HepG2 (cell line): ENCODE data around the gene TRERF1.

Experiments
- FOXM1 ChIP-seq: sonication (generic); formaldehyde crosslinking; IDR thresholded peaks from 2 replicates; pipeline ENCODE4 v1.5.0; 2020; ENCODE audit warnings: missing genetic modification reagents
- GABPB1 ChIP-seq: IDR thresholded peaks from 2 replicates; pipeline ENCODE4 v1.6.1; 2016; ENCODE audit warnings: mild to moderate bottlenecking, missing genetic modification reagents, moderate library complexity, missing compliant biosample characterization
- NR2F6 ChIP-seq, 2 experiments: IDR thresholded peaks; 2 replicates each; pipeline ENCODE4 v1.6.1; 2016; ENCODE audit warnings: antibody characterized with exemption in 1 of 2, mild to moderate bottlenecking in 1 of 2
- SPEN ChIP-seq: sonication (generic); formaldehyde crosslinking; IDR thresholded peaks from 2 replicates; pipeline ENCODE4 v1.5.1; 2020; ENCODE audit warnings: low read depth, mild to moderate bottlenecking, missing genetic modification reagents
- TAF1 ChIP-seq: sonication (generic); formaldehyde crosslinking; IDR thresholded peaks from 2 replicates; pipeline ENCODE4 v1.4.0; 2020; ENCODE audit warnings: missing genetic modification reagents
- ZKSCAN1 ChIP-seq: fragments of 150-350 bp; IDR thresholded peaks from 2 replicates; pipeline ENCODE4 v1.6.1; 2014; ENCODE audit warnings: low read length
- ZNF253 ChIP-seq: sonication (generic); formaldehyde crosslinking; IDR thresholded peaks from 2 replicates; pipeline ENCODE4 v1.8.0; 2022; ENCODE audit warnings: mild to moderate bottlenecking, missing genetic modification reagents, borderline replicate concordance
- TF ChIP-seq, protein P1 (sequence below): sonication (generic); formaldehyde crosslinking; conservative IDR thresholded peaks from 2 replicates; pipeline ENCODE4 v1.4.0; 2020; ENCODE audit warnings: missing genetic modification reagents
- TF ChIP-seq, protein P2 (sequence below): IDR thresholded peaks from 2 replicates; pipeline ENCODE4 v1.6.1; 2018; ENCODE audit warnings: missing genetic modification reagents

DNA sequence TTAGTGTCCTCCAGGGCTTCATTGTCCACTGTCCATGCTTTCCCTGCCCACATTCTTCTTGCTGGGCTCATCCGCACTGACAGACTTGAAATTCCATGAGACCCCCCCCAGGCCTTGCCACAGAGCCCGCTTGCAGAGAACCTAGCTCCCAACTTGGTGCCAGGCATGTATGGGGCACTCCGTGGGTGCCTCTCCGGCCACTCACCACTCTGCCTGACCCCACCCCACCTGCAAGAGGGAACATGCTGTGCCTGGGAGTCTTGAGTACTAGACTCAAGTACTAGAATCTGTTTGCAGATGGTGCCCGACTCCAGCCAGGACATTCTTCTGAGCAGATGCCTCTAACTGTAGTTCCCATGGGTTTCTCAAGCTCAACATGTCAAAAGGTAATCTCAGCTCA is 47.9 kb downstream of the TRERF1 start:
- TF ChIP-seq ZKSCAN1: no peak
- no peak for TF ChIP-seq NR2F6 (IDR thresholded peaks at IDR 0.05)
- TF ChIP-seq NR2F6 (CRISPR knock-in tag; IDR thresholded peaks at IDR 0.05): no peak
- no peak for TF ChIP-seq TAF1
- TF ChIP-seq, protein P1, sequence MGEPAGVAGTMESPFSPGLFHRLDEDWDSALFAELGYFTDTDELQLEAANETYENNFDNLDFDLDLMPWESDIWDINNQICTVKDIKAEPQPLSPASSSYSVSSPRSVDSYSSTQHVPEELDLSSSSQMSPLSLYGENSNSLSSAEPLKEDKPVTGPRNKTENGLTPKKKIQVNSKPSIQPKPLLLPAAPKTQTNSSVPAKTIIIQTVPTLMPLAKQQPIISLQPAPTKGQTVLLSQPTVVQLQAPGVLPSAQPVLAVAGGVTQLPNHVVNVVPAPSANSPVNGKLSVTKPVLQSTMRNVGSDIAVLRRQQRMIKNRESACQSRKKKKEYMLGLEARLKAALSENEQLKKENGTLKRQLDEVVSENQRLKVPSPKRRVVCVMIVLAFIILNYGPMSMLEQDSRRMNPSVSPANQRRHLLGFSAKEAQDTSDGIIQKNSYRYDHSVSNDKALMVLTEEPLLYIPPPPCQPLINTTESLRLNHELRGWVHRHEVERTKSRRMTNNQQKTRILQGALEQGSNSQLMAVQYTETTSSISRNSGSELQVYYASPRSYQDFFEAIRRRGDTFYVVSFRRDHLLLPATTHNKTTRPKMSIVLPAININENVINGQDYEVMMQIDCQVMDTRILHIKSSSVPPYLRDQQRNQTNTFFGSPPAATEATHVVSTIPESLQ (CRISPR knock-in tag): no peak
- TF ChIP-seq SPEN (CRISPR knock-in tag): no peak
- no peak for TF ChIP-seq FOXM1 (CRISPR knock-in tag)
- TF ChIP-seq, protein P2, sequence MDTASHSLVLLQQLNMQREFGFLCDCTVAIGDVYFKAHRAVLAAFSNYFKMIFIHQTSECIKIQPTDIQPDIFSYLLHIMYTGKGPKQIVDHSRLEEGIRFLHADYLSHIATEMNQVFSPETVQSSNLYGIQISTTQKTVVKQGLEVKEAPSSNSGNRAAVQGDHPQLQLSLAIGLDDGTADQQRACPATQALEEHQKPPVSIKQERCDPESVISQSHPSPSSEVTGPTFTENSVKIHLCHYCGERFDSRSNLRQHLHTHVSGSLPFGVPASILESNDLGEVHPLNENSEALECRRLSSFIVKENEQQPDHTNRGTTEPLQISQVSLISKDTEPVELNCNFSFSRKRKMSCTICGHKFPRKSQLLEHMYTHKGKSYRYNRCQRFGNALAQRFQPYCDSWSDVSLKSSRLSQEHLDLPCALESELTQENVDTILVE (CRISPR knock-in tag): no peak
- no peak for TF ChIP-seq ZNF253 (CRISPR knock-in tag)
- no peak for TF ChIP-seq GABPB1 (CRISPR knock-in tag)
